ENCODE results near the gene GMEB2. TPM values are rescaled to one million over a fixed set of nuclear protein-coding genes. Genes with fewer than 3 reads are reported as not detected.

GMEB2 gene
- total RNA-seq, 2 experiments from 2014 or later, result 16.3 to 19.3 TPM

DNA sequence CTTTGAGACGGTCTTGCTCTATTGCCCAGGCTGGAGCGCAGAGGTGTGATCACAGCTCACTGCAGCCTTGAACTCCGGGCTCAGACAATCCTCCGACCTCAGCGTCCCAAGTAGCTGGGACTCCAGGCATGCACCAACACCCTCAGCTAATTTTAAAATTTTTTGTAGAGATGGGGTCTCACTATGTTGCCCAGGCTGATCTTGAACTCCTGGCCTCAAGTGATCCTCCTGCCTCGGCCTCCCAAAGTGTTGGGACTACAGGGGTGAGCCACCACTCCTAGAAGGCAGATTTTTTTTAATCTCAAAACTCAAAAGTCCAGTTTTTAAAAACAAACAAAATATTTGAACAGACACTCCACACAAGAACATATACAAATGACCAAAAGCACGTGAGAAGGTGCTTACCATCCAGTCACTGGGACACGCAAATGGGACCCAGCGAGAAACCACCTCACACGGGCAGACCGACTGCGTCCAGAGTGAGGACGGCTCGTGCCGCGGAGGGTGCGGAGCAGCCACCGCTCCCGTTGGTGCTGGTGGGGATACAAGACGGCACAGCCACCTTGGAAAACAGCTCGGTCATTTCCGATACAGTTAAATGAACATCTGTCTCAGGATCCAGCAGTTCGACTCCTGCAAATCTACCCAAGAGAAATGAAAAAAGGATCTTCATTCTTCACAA lies 44.4 kb downstream of the GMEB2 start:
- CTCF ChIA-PET, result interaction anchor here (1.0 to 1.5 kb wide), 2 partner anchors 59 to 126 kb away, joined by 3 to 4 read pairs; partner anchors contain the start of gene ZGPAT
- H3K36me3 Mint-ChIP-seq, result peaks cover 3% of the 10 kb centered on the region
- no peaks in the 10 kb centered on the region for H3K9me3 Mint-ChIP-seq (ENCODE audit: low read depth)
- peaks cover 42% of the 10 kb centered on the region for H3K27me3 Mint-ChIP-seq
- no peak for ATAC-seq
- H3K27ac Mint-ChIP-seq, result no peak overlapping the region
- DNase-seq, result no peak
- H3K4me1 Mint-ChIP-seq, result no peaks in the 10 kb centered on the region
- H3K4me3 Mint-ChIP-seq, result no peak overlapping the region

DNA sequence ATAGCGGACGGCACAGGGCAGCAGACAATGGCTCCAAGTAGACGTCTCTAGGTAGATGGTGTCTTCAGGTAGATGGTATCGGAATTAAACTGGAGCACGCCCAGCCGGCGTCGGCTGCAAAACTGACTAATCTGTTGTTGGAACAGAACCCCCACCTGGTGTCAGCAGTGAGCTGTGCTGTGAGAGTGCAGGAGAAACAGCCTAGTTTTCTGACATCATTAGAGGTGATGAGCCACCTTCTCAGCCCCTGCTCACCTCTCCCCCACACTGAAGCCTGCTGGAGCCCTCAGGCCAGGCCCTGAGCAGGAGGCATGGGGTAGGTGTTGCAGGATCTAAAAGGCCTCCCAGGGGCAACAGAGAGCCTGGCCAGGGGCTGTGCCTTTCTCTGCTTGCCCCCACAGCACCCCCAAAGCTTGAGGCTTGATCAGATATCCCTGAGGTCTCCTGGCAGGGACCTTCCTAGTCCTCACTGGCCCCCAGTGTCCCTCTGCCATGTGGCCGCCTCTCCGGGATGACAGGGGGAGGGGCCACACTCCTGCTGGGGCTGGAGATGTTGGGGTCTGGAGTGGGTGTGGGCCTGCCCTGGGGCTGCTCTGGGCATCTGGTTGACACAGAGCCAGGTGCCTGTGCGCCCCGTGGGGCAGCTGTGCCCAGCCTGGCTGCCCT lies 46.0 kb downstream of the GMEB2 start:
- Mint-ChIP-seq H3K27ac (no peak overlapping the region), H3K27me3 (peaks cover 55% of the 10 kb centered on the region), H3K4me1 (no peaks in the 10 kb centered on the region), H3K36me3 (no peaks in the 10 kb centered on the region), H3K4me3 (no peak overlapping the region), H3K9me3 (ENCODE audit: low read depth) (no peaks in the 10 kb centered on the region)
- ATAC-seq (peak; percentile 88), DNase-seq (peak; percentile 79)
- CTCF ChIA-PET, result interaction anchor here (0.7 to 0.8 kb wide), 2 partner anchors 77 to 284 kb away, joined by 3 read pairs; partner anchors contain the start of genes RTEL1 and TPD52L2

DNA sequence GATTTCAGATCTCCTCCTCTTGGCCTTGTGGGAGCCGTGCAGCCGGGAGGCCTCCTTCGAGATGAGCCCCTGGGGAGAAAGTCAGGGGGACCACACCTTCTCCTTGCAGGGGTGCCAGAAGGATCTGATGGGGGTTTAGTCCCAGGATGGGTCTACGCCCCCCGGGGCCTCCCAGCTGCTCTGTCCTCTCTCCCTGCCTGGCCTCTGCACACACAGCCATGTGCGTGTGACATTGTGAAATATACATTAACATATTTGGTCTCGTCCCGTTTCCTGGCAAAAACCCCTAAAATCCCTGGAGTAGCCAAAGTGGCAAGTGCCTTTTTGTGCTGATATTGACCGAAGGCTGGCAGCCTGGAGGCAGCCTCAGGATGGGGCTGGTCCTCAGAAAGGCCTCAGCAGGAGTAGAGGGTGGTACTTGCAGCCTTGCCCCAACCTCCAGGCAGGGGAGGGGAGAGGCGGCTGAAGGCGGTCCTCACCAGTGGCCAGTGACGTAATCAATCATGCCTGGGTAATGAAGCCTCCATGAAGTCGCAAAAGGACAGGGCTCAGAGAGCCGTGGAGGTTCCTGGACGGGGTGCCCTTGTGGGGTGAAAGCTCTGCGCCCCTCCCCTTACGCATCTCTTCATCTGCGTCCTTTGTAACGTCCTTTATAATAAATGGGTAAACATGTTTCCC lies 47.7 kb downstream of the GMEB2 start:
- no peak for DNase-seq
- Mint-ChIP-seq H3K27ac (no peak overlapping the region), H3K4me3 (no peak overlapping the region), H3K9me3 (ENCODE audit: low read depth) (no peaks in the 10 kb centered on the region), H3K4me1 (no peaks in the 10 kb centered on the region), H3K36me3 (no peaks in the 10 kb centered on the region), H3K27me3 (peaks cover 63% of the 10 kb centered on the region)
- no peak for ATAC-seq
- CTCF ChIA-PET, result interaction anchor here (1.0 kb wide), 1 partner anchor 10 kb away, joined by 3 read pairs; no protein-coding TSS in a partner anchor

DNA sequence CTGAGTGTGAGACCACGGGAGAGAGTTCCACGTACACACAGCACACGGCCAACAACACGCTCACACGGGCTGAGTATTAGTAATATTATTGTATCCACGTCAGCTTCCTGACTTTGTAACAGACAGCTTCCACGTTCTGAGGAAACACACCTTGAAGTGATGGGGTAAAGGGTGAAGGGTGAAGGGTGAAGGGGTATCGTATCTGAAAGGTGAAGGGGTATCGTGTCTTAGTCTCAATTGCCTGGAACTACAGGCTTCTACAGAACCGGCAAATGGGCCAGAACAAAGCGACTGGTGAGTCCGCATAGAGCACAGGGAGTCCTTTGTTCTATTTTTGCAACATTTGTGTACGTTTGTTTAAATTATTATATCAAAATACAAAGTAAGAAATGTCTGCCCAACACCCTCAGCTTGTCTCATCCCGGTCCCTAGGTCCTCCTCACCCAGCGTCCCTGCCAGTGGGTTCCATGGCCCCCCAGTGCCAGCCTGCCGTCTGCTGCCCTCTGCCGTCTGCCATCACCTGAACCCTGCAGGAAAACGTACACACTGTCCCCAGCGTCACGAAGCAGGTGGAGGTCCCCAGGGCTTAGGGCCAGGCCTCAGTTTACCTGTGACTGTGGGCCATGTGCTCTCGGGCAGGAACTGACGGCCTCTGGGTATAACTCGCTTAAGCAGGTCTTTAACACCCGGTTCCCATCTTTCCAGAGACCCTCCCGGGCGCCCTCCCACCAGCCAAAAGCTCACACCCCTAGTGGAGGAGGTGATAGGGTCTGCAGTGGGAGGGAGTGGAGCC lies 48.5 kb downstream of the GMEB2 start:
- Mint-ChIP-seq H3K27me3 (peaks cover 59% of the 10 kb centered on the region), H3K4me3 (no peak overlapping the region), H3K4me1 (no peaks in the 10 kb centered on the region), H3K36me3 (no peaks in the 10 kb centered on the region), H3K27ac (no peak overlapping the region), H3K9me3 (ENCODE audit: low read depth) (no peaks in the 10 kb centered on the region)
- CTCF ChIA-PET, result interaction anchor here (1.0 kb wide), 1 partner anchor 10 kb away, joined by 3 read pairs; no protein-coding TSS in a partner anchor
- no peak for ATAC-seq
- DNase-seq, result no peak

DNA sequence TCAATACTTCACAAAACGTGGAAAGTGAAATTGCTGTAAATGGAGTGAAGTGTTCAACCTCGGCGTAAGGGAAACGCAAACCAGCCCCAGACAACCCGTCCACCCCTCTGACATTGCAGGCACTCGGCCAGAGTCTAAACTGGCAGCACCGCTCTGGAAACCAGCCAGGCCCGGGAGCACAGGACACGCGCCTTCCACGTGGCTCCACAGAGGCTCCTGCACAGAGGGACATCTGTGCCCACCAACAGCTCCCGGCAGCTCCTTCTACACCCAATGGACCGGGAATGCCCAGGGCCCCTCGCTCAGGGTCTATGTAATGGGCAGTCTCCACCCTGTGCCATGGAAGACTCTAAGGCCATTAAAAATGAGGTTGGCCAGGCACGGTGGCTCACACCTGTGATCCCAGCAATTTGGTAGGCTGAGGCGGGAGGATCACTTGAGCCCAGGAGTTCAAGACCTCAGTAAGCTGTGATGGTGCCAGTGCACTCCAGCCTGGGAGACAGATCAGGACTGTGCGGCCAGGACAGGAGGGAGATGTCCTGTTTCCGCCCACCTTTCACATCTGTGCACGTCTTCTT lies 49.5 kb downstream of the GMEB2 start:
- Mint-ChIP-seq H3K4me3 (no peak overlapping the region), H3K9me3 (ENCODE audit: low read depth) (no peaks in the 10 kb centered on the region), H3K4me1 (no peaks in the 10 kb centered on the region), H3K27ac (no peak overlapping the region), H3K36me3 (no peaks in the 10 kb centered on the region), H3K27me3 (peaks cover 51% of the 10 kb centered on the region)
- DNase-seq (no peak), ATAC-seq (no peak)
- CTCF ChIA-PET, result interaction anchor here (1.5 kb wide), 1 partner anchor 81 kb away, joined by 3 read pairs; no protein-coding TSS in a partner anchor

DNA sequence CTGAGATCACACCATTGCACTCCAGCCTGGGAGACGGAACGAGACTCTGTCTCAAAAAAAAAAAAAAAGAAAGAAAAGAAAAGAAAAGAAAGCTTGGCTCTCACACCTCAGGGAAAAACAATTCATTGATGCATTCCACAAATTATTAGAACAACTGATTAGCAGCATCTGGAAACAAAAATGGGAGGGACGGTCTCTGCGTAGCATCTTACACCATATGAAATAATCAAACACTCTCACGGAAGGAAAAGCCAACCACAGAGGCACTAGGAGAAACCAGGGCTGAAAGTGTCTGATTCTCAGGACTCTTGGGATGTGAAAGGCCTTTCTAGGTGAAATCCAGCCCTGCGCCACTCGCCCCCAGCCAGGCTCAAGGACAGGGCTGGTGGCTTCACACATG lies 50.6 kb downstream of the GMEB2 start:
- Mint-ChIP-seq H3K36me3 (no peaks in the 10 kb centered on the region), H3K27ac (no peak overlapping the region), H3K4me3 (no peak overlapping the region), H3K9me3 (ENCODE audit: low read depth) (no peaks in the 10 kb centered on the region), H3K27me3 (peaks cover 47% of the 10 kb centered on the region), H3K4me1 (no peaks in the 10 kb centered on the region)
- ATAC-seq (no peak), DNase-seq (no peak)
- CTCF ChIA-PET, result interaction anchor here (0.8 to 1.5 kb wide), 3 partner anchors 9 to 80 kb away, joined by 3 to 4 read pairs (median 3); partner anchors contain the start of gene PPDPF

DNA sequence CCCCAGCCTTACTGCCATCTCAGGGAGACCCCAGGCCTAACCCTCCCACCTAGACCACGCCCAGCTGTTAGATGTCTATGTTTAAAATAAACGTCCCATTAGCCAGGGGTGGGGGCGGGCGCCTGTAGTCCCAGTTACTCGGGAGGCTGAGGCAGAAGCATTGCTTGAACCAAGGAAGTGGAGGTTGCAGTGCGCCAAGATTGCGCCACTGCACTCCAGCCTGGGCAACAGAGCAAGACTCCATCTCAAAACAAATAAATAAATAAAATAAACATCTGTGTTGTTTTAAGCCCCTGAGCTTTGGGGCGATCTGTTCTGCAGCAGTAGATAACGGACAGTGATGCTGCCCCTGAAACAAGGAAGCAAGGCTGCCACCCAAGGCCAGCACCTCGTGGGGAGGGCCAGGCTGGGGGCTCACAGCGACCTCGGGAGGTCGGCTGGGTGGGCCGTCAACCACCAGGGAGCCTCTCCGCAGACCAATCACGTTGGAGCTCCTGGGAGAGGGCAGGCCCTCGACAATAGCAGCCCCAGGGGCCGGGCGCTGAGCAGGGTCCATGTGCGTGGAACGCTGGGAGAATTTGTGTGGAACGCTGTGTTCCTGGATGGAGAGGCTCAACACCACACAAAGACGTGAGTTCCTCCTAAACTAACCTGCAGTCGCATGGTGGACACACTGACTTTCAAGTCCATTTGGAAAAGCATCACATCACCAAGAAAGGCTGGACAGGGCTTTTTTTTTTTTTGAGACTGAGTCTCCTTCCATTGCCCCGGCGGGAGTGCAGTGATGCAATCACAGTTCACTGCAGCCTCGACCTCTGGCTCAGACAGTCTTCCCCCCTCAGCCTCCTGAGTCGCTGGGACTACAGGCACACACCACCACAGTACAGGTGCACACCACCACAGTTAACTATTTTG lies 51.8 kb downstream of the GMEB2 start:
- Mint-ChIP-seq H3K4me1 (peaks cover 3% of the 10 kb centered on the region), H3K9me3 (ENCODE audit: low read depth) (no peaks in the 10 kb centered on the region), H3K27me3 (peaks cover 39% of the 10 kb centered on the region), H3K27ac (no peak overlapping the region), H3K4me3 (peak overlapping the region; percentile 44), H3K36me3 (no peaks in the 10 kb centered on the region)
- no peak for ATAC-seq
- DNase-seq, result no peak
- CTCF ChIA-PET, result interaction anchor here (1.1 to 2.2 kb wide), 3 partner anchors 38 to 67 kb away, joined by 3 to 16 read pairs (median 6); partner anchors contain the start of genes GMEB2 and PTK6

DNA sequence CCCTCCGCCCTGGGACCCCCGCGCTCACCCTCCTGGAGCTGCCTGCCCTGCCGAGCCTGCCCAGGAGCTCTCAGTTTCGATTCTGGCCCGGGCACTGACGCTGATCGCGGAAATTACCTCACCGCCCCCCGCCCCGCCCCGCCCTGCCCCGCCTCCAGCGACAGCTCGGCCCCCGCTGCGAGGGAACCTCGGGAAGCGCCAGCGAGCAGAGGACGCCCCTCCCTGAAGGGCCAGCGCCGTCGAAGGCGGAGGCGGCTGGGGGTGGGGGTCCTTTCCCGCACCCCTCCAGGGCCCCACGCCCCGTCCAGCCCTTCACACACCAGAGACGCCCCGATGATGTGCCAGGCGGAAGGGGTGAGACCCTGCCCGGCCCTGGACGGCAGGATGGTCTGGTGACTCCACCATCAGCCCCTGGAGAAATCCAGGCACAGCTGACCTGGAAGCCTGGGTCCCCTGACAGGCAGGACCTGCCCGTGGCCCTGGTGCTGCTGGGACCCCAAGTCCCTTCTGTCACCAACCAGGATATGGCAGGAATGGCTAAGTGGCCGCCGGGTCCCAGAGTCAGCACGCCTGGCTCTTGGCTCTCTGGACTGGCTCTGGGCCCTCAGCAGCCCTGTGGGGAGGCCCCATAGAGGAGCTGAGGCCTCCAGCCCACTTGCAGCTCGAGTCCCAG lies 52.6 kb downstream of the GMEB2 start, which contains the start of gene HELZ2:
Gene HELZ2 (minus strand): TSS at position 84 of the 673 bp plus-strand sequence. CDS start 1,854 bp downstream, outside the sequence.
- H3K27me3 Mint-ChIP-seq, result peaks cover 31% of the 10 kb centered on the region
- CTCF ChIA-PET, result interaction anchor here (1.1 to 2.2 kb wide), 5 partner anchors 37 to 84 kb away, joined by 3 to 16 read pairs (median 6); partner anchors contain the start of genes GMEB2, PTK6 and RTEL1
- H3K27ac Mint-ChIP-seq, result peak within 1 kb of the TSS; percentile 89
- H3K4me1 Mint-ChIP-seq, result peaks cover 9% of the 10 kb centered on the region
- peak within 1 kb of the TSS; percentile 83 for H3K4me3 Mint-ChIP-seq
- ATAC-seq (peak; percentile 91), DNase-seq (peak; percentile 89)
- no peaks in the 10 kb centered on the region for H3K9me3 Mint-ChIP-seq (ENCODE audit: low read depth)
- H3K36me3 Mint-ChIP-seq, result no peaks in the 10 kb centered on the region

DNA sequence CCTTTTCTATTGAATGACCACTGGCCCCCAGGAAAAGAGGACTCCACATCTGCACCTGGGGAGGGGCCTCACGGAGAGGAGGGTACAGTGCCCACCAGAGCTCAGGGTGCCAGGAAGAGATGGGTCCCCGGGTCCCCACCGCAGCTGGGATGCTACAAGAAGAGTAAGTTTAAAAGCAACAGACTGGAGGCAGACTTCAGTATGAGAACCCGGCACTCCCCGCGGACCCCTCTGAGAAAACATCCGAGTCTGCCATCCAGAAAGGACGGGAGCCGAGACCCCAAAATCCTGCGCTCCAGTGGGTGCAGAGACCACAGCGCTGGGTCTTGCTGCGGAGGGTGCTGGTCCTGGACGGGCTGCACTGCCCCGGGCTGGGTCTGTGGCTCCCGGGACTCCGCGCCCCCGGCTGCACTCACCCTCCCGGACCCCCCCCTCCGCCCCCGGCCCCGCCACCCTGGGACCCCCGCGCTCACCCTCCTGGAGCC lies 53.2 kb downstream of the GMEB2 start:
- no peak for DNase-seq
- H3K27ac Mint-ChIP-seq, result peak overlapping the region; percentile 89
- ATAC-seq, result peak; percentile 29
- peaks cover 15% of the 10 kb centered on the region for H3K4me1 Mint-ChIP-seq
- H3K27me3 Mint-ChIP-seq, result peaks cover 28% of the 10 kb centered on the region
- peak overlapping the region; percentile 83 for H3K4me3 Mint-ChIP-seq
- CTCF ChIA-PET, result interaction anchor here (1.1 to 2.2 kb wide), 5 partner anchors 36 to 84 kb away, joined by 3 to 16 read pairs (median 6); partner anchors contain the start of genes GMEB2, PTK6 and RTEL1
- H3K9me3 Mint-ChIP-seq (ENCODE audit: low read depth), result no peaks in the 10 kb centered on the region
- peaks cover 2% of the 10 kb centered on the region for H3K36me3 Mint-ChIP-seq

DNA sequence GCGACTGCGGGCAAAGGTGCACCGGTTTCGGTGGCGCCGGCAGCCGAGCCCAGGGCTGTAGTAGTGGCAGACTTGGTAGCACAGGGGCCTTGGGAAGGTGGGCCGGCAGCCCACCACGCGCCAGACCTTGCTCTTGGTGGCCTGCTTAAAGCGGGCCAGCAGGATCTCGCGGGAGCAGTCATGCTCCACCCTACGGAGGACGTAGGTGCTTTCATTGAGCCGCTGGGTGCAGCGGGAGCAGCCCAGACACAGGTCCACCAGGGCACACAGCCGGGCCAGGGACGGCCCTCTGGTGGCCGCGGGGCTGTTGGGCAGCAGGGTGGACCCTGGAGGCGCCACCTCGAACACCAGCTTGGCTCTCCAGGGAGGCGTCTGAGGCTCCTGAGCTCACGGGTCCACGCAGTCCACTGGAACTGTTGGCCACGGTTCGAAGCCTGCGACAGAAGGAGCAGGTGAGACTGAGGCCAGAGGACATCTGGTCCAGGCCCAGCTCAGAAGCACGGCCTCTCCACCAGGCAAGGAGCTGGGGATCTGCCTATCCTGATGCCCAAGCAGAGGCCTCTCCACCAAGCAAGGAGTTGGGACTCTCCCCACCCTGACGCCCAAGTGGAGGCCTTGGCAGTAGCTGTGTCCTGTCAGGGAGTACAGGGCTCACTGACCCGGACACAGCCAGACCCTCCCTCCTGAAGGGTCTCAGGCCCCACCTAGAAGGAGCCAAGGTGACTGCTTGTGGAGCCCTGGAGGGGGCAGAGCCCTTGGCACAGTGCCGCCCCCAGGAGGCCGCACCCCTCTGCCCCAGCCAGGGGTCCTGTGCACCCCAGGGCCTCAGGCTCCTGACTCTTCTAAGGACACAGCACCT lies 53.9 kb downstream of the GMEB2 start:
- ATAC-seq, result peak; percentile 17
- Mint-ChIP-seq H3K27ac (peak overlapping the region; percentile 89), H3K9me3 (ENCODE audit: low read depth) (no peaks in the 10 kb centered on the region), H3K27me3 (peaks cover 25% of the 10 kb centered on the region), H3K4me1 (peaks cover 21% of the 10 kb centered on the region), H3K4me3 (peak overlapping the region; percentile 83), H3K36me3 (peaks cover 4% of the 10 kb centered on the region)
- CTCF ChIA-PET, result interaction anchor here (1.4 to 2.2 kb wide), 3 partner anchors 36 to 85 kb away, joined by 4 to 16 read pairs (median 6); partner anchors contain the start of genes PTK6 and RTEL1
- no peak for DNase-seq
